HG03175 (cell line): ENCODE measurements around the gene HNRNPUL2.

ENCODE experiments used
- ATAC-seq: cut with Tn5 transposase; IDR thresholded peaks from one replicate; pipeline ENCODE4 v1.9.1; 2021; ENCODE audit warnings: mild to moderate bottlenecking, moderate library complexity; ENCODE audit not compliant: unreplicated experiment

HNRNPUL2 gene

DNA sequence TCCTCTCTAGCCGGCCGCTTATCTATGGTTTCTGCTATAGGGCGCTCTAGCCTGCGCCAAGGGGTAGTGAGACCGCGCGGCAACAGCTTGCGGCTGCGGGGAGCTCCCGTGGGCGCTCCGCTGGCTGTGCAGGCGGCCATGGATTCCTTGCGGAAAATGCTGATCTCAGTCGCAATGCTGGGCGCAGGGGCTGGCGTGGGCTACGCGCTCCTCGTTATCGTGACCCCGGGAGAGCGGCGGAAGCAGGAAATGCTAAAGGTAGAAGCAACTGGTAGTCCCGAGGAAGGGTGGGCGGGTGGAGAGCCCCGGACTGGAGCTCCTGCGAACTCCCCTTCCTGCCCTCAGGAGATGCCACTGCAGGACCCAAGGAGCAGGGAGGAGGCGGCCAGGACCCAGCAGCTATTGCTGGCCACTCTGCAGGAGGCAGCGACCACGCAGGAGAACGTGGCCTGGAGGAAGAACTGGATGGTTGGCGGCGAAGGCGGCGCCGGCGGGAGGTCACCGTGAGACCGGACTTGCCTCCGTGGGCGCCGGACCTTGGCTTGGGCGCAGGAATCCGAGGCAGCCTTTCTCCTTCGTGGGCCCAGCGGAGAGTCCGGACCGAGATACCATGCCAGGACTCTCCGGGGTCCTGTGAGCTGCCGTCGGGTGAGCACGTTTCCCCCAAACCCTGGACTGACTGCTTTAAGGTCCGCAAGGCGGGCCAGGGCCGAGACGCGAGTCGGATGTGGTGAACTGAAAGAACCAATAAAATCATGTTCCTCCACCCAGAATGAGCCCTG lies 55.5 kb downstream of the HNRNPUL2 start, which contains the start of the genes LBHD1 and UQCC3:
Gene LBHD1, minus strand, starts transcription at position 660 of the 782 bp plus-strand sequence. CDS start 2,236 bp downstream, outside the sequence.
Gene UQCC3, plus strand, starts transcription at position 66 of the 782 bp plus-strand sequence. Its CDS starts 73 bp downstream, at position 139.
- peak; percentile 72 for ATAC-seq

GRCh38 chr11:62671236-62671607 lies 56.0 kb downstream of the HNRNPUL2 start:
- ATAC-seq, result peak; percentile 4

DNA sequence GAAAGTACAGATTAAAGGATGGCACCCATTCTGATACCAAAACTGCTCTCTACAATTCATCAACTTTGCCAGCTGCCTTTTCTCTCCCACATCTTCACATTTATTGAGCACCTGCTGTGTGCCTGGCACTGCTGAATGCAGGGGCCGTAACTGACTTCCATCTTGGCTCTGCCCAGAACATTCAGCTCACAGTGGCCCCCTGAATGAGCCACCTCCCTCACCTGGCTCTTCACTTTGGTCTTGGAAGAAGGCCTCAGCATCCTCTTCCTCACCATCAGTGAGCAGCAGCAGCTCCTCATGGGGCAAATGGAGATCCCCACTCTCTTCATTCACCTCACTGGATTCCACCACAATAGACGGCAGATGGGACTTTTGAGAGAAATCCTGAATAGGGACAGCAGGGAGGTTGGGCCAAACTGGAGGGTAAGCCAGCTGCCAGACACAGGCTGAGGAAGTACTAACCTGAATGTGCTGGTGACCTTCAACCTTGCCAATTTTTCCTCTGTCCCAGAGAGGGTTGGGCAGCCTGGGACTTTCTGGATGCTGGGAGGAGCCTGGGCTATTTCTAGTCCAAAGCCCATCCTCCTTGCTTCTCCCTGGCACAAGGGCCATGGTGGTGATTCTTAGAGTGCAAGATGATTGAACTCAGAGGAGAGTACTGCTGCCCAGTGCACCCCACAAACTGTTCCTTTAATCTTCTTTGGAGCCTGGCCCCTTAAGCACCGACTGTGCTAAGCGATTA lies 57.7 kb downstream of the HNRNPUL2 start:
- ATAC-seq, result no peak

GRCh38 chr11:62667460-62667859 lies 59.8 kb downstream of the HNRNPUL2 start:
- ATAC-seq, result no peak

DNA sequence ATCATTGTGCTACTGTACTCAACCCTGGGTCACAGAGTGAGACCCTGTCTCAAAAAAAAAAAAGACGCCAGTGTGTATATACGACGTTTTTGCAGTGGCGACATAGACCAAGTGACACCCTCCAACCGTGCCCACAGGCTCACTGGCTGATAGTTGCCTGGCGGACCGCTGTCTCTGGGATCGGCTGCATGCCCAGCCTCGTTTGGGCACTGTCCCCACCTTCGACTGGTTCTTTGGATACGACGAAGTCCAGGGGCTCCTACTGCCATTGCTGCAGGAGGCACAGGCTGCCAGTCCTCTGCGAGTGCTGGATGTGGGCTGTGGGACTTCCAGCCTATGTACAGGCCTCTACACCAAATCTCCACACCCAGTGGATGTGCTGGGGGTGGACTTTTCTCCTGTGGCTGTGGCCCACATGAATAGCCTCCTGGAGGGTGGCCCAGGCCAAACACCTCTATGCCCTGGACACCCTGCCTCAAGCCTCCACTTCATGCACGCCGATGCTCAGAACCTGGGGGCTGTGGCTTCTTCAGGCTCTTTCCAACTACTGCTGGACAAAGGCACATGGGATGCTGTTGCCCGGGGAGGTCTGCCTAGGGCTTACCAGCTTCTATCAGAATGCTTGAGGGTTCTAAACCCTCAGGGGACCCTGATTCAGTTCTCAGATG lies 60.9 kb downstream of the HNRNPUL2 start:
- ATAC-seq, result no peak

DNA sequence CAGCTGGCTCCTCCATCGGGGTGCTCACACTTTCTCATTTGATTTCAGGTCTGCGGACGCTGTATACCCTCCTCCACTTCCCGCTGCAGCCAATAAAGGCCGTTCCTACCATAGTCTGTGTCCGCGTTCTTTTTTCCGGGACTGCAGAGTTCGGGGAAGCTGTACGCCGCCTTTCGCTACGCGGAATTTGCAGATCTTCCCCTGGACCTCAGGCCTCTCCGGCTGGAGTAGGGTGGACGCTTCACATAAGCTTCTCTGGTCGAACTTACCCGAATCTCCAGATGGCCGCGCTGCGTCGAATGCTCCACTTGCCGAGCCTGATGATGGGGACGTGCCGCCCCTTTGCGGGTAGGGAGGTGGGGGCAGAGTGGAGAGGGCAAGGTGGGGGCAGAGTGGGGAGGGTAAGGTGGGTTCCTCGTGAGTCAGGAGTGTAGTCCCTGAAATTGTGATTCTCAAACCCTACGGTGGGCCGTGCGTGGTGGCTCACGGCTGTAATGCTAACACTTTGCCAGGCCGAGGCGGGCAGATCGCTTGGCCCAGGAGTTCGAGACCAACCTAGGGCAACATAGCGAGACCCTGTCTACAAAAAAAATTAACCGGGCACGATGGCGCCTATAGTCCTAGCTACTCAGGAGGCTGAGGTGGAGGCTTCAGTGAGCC lies 61.5 kb downstream of the HNRNPUL2 start:
- peak; percentile 16 for ATAC-seq

GRCh38 chr11:62665075-62665598 lies 62.1 kb downstream of the HNRNPUL2 start, which contains the start of the genes C11orf98 and CSKMT:
C11orf98 (minus strand) TSS chr11:62665210; CDS start chr11:62665169, 41 bp downstream.
CSKMT (plus strand) TSS chr11:62665312; CDS start chr11:62665880, 568 bp downstream.
- ATAC-seq, result peak; percentile 87

- peak; percentile 41 for ATAC-seq
Observed at GRCh38 chr11:62664405-62665074, 62.7 kb downstream of the HNRNPUL2 start.
